NCI-H446 (cell line): Measurements from ENCODE around the gene PPP1R12A.
"Not testable (repeated sequence)": the region's sequence is repeated elsewhere in the genome, so short reads cannot be mapped to it uniquely, and the experiment has no call there.

ENCODE experiments used
- DNase-seq, 2 experiments: peaks; one replicate each; lab custom pipeline; 2025; lab: John Stamatoyannopoulos, UW

Gene PPP1R12A

GRCh38 chr12:79841248-79841877 is 93.5 kb downstream of the PPP1R12A start:
- no peak for DNase-seq

GRCh38 chr12:79838359-79838758 is 96.5 kb downstream of the PPP1R12A start:
- no peak for DNase-seq

- no peak for DNase-seq
Measured at GRCh38 chr12:79837575-79837974, 97.3 kb downstream of the PPP1R12A start.

- no peak for DNase-seq
Measured at GRCh38 chr12:79835377-79835843, 99.5 kb downstream of the PPP1R12A start.

GRCh38 chr12:79834712-79835376 is 100.1 kb downstream of the PPP1R12A start:
- no peak for DNase-seq

- DNase-seq, result no peak
Measured at GRCh38 chr12:79830440-79830839, 104.5 kb downstream of the PPP1R12A start.

GRCh38 chr12:79828924-79829323 is 106.0 kb downstream of the PPP1R12A start:
- DNase-seq, result no peak

- DNase-seq, result no peak
Measured at GRCh38 chr12:79827484-79827883, 107.4 kb downstream of the PPP1R12A start.

- DNase-seq, result no peak
Measured at GRCh38 chr12:79826267-79827128, 108.4 kb downstream of the PPP1R12A start.

- DNase-seq, result no peak
Measured at GRCh38 chr12:79822475-79822874, 112.4 kb downstream of the PPP1R12A start.

GRCh38 chr12:79818856-79819255 is 116.0 kb downstream of the PPP1R12A start:
- no peak for DNase-seq

- not testable (repeated sequence) for DNase-seq
Measured at GRCh38 chr12:79784366-79785065, 150.4 kb downstream of the PPP1R12A start.

- no peak for DNase-seq
Measured at GRCh38 chr12:79782172-79782900, 152.6 kb downstream of the PPP1R12A start.

- DNase-seq, result no peak
Measured at GRCh38 chr12:79778802-79779448, 156.0 kb downstream of the PPP1R12A start.

GRCh38 chr12:79776111-79776510 is 158.8 kb downstream of the PPP1R12A start:
- no peak for DNase-seq

- no peak for DNase-seq
Measured at GRCh38 chr12:79775355-79776027, 159.4 kb downstream of the PPP1R12A start.

- DNase-seq, result no peak
Measured at GRCh38 chr12:79773896-79774295, 161.0 kb downstream of the PPP1R12A start.

- DNase-seq, result no peak
Measured at GRCh38 chr12:79769860-79770485, 164.9 kb downstream of the PPP1R12A start.

- no peak for DNase-seq
Measured at GRCh38 chr12:79769189-79769859, 165.6 kb downstream of the PPP1R12A start.
